H7 (cell line): ENCODE measurements around the gene WNT3. TPM values are rescaled to one million over a fixed set of nuclear protein-coding genes. Genes with fewer than 3 reads are reported as not detected.

Source experiments
- DNase-seq: peaks from one replicate; pipeline ENCODE4 v3.0.0; 2012
- H3K27me3 ChIP-seq: 2 replicates; pipeline ENCODE4 v1.6.0; 2011; ENCODE audit warnings: mild to moderate bottlenecking, low read length; ENCODE audit not compliant: control insufficient read depth, insufficient read depth
- H3K36me3 ChIP-seq: replicated peaks from 2 replicates; pipeline ENCODE4 v1.5.1; 2011; ENCODE audit warnings: low read length; ENCODE audit not compliant: control insufficient read depth, insufficient read depth
- H3K4me3 ChIP-seq: 2 replicates; pipeline ENCODE4 v1.5.1; 2011; ENCODE audit warnings: low read depth, mild to moderate bottlenecking, control low read depth, low read length, moderate library complexity; ENCODE audit not compliant: insufficient read depth
- total RNA-seq: library from RNA; depleted of rRNA; stranded (reverse); fragments of >200 nt; shearing (Covaris generic); gene quantifications from 2 replicates; pipeline ENCODE4 v1.2.3, GENCODE V29; 2014; rRNA removed

Gene WNT3
- total RNA-seq, 1 experiment from 2014 or later, result 31.9 TPM

DNA sequence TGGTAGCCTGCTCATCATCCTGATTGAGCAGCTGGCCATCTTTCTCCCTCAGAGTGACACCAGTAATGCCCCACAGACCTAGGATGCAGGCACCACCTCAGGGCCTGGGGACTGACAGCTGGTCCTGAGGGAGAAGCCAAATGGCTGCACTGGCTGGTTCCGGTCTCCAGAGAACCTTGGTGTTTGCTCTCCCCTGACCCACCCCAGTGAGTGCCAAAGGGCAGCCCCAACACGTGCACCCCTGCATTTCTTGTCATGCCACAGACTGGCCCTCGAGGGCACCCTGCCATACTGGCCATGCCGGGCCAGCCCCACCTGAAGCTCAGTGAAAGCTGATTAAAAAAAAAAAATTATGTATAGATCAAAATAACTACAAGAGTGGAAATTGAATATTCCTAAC is 100.5 kb downstream of the WNT3 start:
- no peaks in the 10 kb centered on the region for H3K27me3 ChIP-seq
- no peak overlapping the region for H3K4me3 ChIP-seq
- DNase-seq, result no peak
- no peaks in the 10 kb centered on the region; the same call in 1 of the 2 replicates for H3K36me3 ChIP-seq

Other genes with a start within 250 kb of the WNT3 start
- gene ARL17A, start 239.0 kb downstream of the WNT3 start, total RNA-seq, result 4.9 and 7.7 TPM in 2 replicates
- 22.1 and 22.2 TPM in 2 replicates for gene NSF, start 228.0 kb downstream of the WNT3 start, total RNA-seq
- 0.48 and 0.83 TPM in 2 replicates for gene WNT9B, start 32.9 kb upstream of the WNT3 start, total RNA-seq
- gene GOSR2, start 104.5 kb upstream of the WNT3 start, total RNA-seq, result 23.2 and 25.9 TPM in 2 replicates
- gene RPRML, start 160.6 kb upstream of the WNT3 start, total RNA-seq, result 1.8 TPM in 2 replicates